ENCODE results near the gene GNAZ.

The GNAZ gene

DNA sequence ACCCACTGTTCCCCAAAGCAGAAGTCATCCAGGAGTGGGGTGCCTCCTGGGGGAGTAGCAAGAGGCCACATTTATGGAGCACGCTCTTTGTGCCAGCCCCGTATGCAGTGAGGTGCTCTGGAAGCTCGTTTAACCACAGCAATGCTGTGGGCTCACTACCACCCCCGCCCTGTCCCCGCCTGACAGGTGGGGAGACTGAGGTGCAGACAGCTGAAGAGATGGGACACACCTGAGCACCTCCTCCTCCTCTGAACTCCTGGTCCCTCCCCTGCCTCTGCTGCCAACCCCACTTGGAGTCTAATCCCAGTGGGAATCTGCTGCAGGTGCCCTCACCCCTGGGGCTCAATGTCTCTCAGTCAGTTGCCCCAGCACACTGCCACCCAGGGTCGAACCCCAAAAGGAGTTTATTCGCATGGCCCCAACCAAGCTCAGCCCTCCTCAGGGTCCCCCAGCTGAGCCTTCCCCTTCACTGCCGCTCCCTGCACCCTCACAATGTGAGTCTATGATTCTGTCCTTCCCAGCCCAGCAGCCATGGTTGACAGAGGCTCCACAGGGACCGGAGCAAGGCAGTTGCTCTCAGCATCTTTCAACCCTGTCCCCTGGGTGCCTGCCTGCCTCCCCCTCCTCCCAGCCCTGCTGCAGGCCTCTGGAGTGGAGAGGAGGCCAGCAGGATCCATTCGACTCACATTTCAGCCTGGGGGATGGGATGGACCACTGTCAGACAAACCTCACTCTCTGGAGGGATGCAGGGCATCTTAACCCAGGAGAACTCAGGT is 96.7 kb downstream of the GNAZ start:
- Histone ChIP-seq H3F3A (ENCODE audit: insufficient read depth, low read length) (peaks cover 14% of the 10 kb centered on the region; the same call in 1 of the 2 replicates), H4K20me1 (ENCODE audit: insufficient read depth, low read length) (no peaks in the 10 kb centered on the region), H3K9me2 (replicated peaks; ENCODE audit: insufficient read depth, low read length) (no peaks in the 10 kb centered on the region), H3K79me2 (ENCODE audit: low read length) (no peaks in the 10 kb centered on the region), H3K9me3 (replicated peaks; ENCODE audit: insufficient read depth, low read length) (no peaks in the 10 kb centered on the region), H3K27ac (ENCODE audit: low read length) (no peak overlapping the region), H3K4me1 (ENCODE audit: low read length) (no peaks in the 10 kb centered on the region), H3K9ac (ENCODE audit: low read length) (no peak overlapping the region), H3K36me3 (replicated peaks; ENCODE audit: insufficient read depth, low read length) (no peaks in the 10 kb centered on the region), H2AFZ (ENCODE audit: low read length) (no peak overlapping the region), H3K4me2 (ENCODE audit: low read depth, low read length) (no peak overlapping the region), H3K27me3 (replicated peaks; ENCODE audit: insufficient read depth, low read length) (no peaks in the 10 kb centered on the region), H3K4me3 (ENCODE audit: low read length) (no peak overlapping the region)
- no peak for TF ChIP-seq EZH2 (optimal IDR thresholded peaks at IDR 0.05; ENCODE audit: low read depth, low read length)
- DNase-seq = no peak

DNA sequence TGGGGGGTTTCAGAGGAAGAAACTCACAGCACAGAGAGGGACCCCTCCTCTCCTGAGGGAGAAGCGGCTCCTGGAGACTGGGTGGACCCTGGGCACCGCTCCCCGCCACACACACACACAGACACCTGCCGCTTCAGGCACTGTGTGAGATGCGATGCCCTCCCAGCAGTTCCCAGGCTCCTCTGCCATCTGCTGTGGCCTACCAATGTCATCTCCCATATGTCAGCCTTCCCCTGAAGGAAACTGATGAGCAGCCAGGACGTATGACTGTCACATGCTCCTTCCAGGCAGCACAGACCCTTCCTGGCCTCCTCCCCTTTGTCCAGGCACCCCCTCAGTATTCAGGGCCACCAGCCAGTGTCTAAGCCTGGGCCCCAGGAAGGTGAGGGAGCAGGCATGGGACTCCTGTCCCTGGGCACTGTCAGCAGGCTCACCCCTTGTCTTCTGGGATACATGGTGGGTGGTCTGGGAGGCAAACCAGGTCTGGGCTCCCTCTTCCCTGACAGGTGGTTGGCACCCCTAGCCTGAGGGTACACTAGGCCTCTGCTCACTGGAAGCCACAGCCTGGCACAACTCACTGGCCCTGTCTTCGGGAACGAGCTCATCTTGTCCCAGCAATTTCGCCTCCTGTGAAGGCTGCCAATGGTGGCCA is 98.2 kb downstream of the GNAZ start:
- Histone ChIP-seq H3K27ac (ENCODE audit: low read length) (no peak overlapping the region), H3K9me3 (replicated peaks; ENCODE audit: insufficient read depth, low read length) (no peaks in the 10 kb centered on the region), H3F3A (ENCODE audit: insufficient read depth, low read length) (peaks cover 10% of the 10 kb centered on the region; the same call in 1 of the 2 replicates), H3K9me2 (replicated peaks; ENCODE audit: insufficient read depth, low read length) (no peaks in the 10 kb centered on the region), H3K4me3 (ENCODE audit: low read length) (no peak overlapping the region), H3K27me3 (replicated peaks; ENCODE audit: insufficient read depth, low read length) (no peaks in the 10 kb centered on the region), H3K9ac (ENCODE audit: low read length) (no peak overlapping the region), H3K4me2 (ENCODE audit: low read depth, low read length) (no peak overlapping the region), H4K20me1 (ENCODE audit: insufficient read depth, low read length) (no peaks in the 10 kb centered on the region), H3K79me2 (ENCODE audit: low read length) (no peaks in the 10 kb centered on the region), H2AFZ (ENCODE audit: low read length) (no peak overlapping the region), H3K36me3 (replicated peaks; ENCODE audit: insufficient read depth, low read length) (no peaks in the 10 kb centered on the region), H3K4me1 (ENCODE audit: low read length) (no peaks in the 10 kb centered on the region)
- DNase-seq = no peak
- no peak for TF ChIP-seq EZH2 (optimal IDR thresholded peaks at IDR 0.05; ENCODE audit: low read depth, low read length)
- TF ChIP-seq EZH2phosphoT487 (IDR thresholded peaks at IDR 0.05; ENCODE audit: low read length) = no peak
- no peak for TF ChIP-seq CTCF (IDR thresholded peaks at IDR 0.05; ENCODE audit: low read length)

- no peak for TF ChIP-seq EZH2phosphoT487 (IDR thresholded peaks at IDR 0.05; ENCODE audit: low read length)
- TF ChIP-seq EZH2 (optimal IDR thresholded peaks at IDR 0.05; ENCODE audit: low read depth, low read length) = no peak
- TF ChIP-seq CTCF (IDR thresholded peaks at IDR 0.05; ENCODE audit: low read length) = no peak
- Histone ChIP-seq H3K4me3 (ENCODE audit: low read length) (no peak overlapping the region), H3K27ac (ENCODE audit: low read length) (no peak overlapping the region), H3K79me2 (ENCODE audit: low read length) (no peaks in the 10 kb centered on the region), H3K4me2 (ENCODE audit: low read depth, low read length) (no peak overlapping the region), H3K4me1 (ENCODE audit: low read length) (no peaks in the 10 kb centered on the region; the same call in 1 of the 2 replicates), H4K20me1 (ENCODE audit: insufficient read depth, low read length) (no peaks in the 10 kb centered on the region), H2AFZ (ENCODE audit: low read length) (no peak overlapping the region), H3K36me3 (replicated peaks; ENCODE audit: insufficient read depth, low read length) (no peaks in the 10 kb centered on the region), H3K27me3 (replicated peaks; ENCODE audit: insufficient read depth, low read length) (no peaks in the 10 kb centered on the region), H3K9me2 (replicated peaks; ENCODE audit: insufficient read depth, low read length) (no peaks in the 10 kb centered on the region), H3K9ac (ENCODE audit: low read length) (no peak overlapping the region), H3F3A (ENCODE audit: insufficient read depth, low read length) (peaks cover 11% of the 10 kb centered on the region; the same call in 1 of the 2 replicates), H3K9me3 (replicated peaks; ENCODE audit: insufficient read depth, low read length) (no peaks in the 10 kb centered on the region)
- DNase-seq = no peak
Observed at GRCh38 chr22:23169043-23169406, 98.7 kb downstream of the GNAZ start.
